Measurements from ENCODE around the gene COMT. TPM values are rescaled to one million over a fixed set of nuclear protein-coding genes. Genes with fewer than 3 reads are reported as not detected.

Gene COMT
- total and polyA plus RNA-seq, 9 of the 15 experiments (the other 6 are each of a cell fraction or from before 2014, with no cell fraction given), result 12.5 to 351 (median 155) TPM

GRCh38 chr22:19962246-19962908 is 20.8 kb downstream of the COMT start (continued):
- TF ChIP-seq ZBTB5 (IDR thresholded peaks at IDR 0.05) (no peak), SUPT5H (IDR thresholded peaks at IDR 0.05) (peak; percentile 60; the same call in 1 of the 2 replicates), KDM1A (IDR thresholded peaks at IDR 0.05) (no peak), GATAD2B (IDR thresholded peaks at IDR 0.05; ENCODE audit: borderline replicate concordance) (no peak), DPF2 (IDR thresholded peaks at IDR 0.05) (no peak), NFIC (IDR thresholded peaks at IDR 0.05) (peak; percentile 28), CTBP1 (IDR thresholded peaks at IDR 0.05; ENCODE audit: borderline replicate concordance) (peak; percentile 45; the same call in 1 of the 2 replicates), THAP12 (CRISPR knock-in tag; IDR thresholded peaks at IDR 0.05) (no peak; the same call in 1 of the 2 replicates), ZNF274 (IDR thresholded peaks at IDR 0.05; ENCODE audit: borderline replicate concordance, low read depth, low read length) (no peak), FOXA3 (CRISPR knock-in tag; conservative IDR thresholded peaks at IDR 0.05 in 1 of 2, IDR thresholded peaks at IDR 0.05 in 1 of 2) (no peak), KDM4B (IDR thresholded peaks at IDR 0.05; ENCODE audit: borderline replicate concordance in 2 of 2, low read depth in 1 of 2) (0 out of 4 replicates have a peak, but pooled peaks of 1 of the 2 experiments have one; percentile 56), JUND (IDR thresholded peaks at IDR 0.05; ENCODE audit: borderline replicate concordance, low read depth, low read length) (peak; percentile 31; the same call in 1 of the 2 replicates), JUND (tag; IDR thresholded peaks at IDR 0.05; ENCODE audit: borderline replicate concordance, low read depth, low read length) (no peak; the same call in 2 of the 3 replicates), ASH1L (IDR thresholded peaks at IDR 0.05; ENCODE audit: borderline replicate concordance, low read depth, partially characterized antibody) (no peak), POLR2AphosphoS2 (IDR thresholded peaks at IDR 0.05; ENCODE audit: low read length) (peak; percentile 88), E2F3 (CRISPR knock-in tag; IDR thresholded peaks at IDR 0.05) (peak; percentile 14; the same call in 1 of the 2 replicates), ILF3 (IDR thresholded peaks at IDR 0.05; ENCODE audit: borderline replicate concordance) (peak; percentile 95), ZBTB2 (IDR thresholded peaks at IDR 0.05) (peak; percentile 80; the same call in 1 of the 2 replicates), HMGN3 (IDR thresholded peaks at IDR 0.05; ENCODE audit: borderline replicate concordance, extremely low read depth, insufficient read length, low read depth, low read length) (peak; percentile 71), XRCC3 (IDR thresholded peaks at IDR 0.05) (no peak), CHD1 (IDR thresholded peaks at IDR 0.05; ENCODE audit: low read length) (peak; percentile 39), ZNF551 (CRISPR knock-in tag; IDR thresholded peaks at IDR 0.05) (no peak), BCL6 (CRISPR knock-in tag; IDR thresholded peaks at IDR 0.05) (no peak), ARID1B (IDR thresholded peaks at IDR 0.05) (0 out of 2 replicates have a peak, but pooled peaks have one; percentile 16)
